ENCODE measurements around the gene NCF4. TPM values are rescaled to one million over a fixed set of nuclear protein-coding genes. Genes with fewer than 3 reads are reported as not detected.

The NCF4 gene
- total and polyA plus RNA-seq, 9 of the 15 experiments (the other 6 are each of a cell fraction or from before 2014, with no cell fraction given), result 0.04 to 0.95 (median 0.33) TPM

GRCh38 chr22:36830601-36831000, 30.2 kb upstream of the NCF4 start:
- Histone ChIP-seq H3K9me3 (replicated peaks; ENCODE audit: control insufficient read depth, insufficient read depth, low read depth, low read length) (no peaks in the 10 kb centered on the region), H3K4me2 (ENCODE audit: insufficient read depth, low read length) (no peak overlapping the region), H3K27me3 (ENCODE audit: control insufficient read depth in 2 of 2, insufficient read depth in 2 of 2, low read length in 2 of 2) (peaks cover 0 to 4% of the 10 kb centered on the region in 2 experiments; a peak in 1 of 5 replicates), H3K36me3 (ENCODE audit: control insufficient read depth, insufficient read depth, low read length) (no peaks in the 10 kb centered on the region), H2AFZ (ENCODE audit: low read depth, low read length) (no peak overlapping the region), H3K4me3 (no peak overlapping the region), H4K20me1 (replicated peaks; ENCODE audit: control insufficient read depth, insufficient read depth, low read length) (no peaks in the 10 kb centered on the region), H3K4me1 (replicated peaks in 1 of 2; ENCODE audit: control insufficient read depth in 2 of 2, insufficient read depth in 2 of 2, low read length in 2 of 2) (no peaks in the 10 kb centered on the region), H3K27ac (ENCODE audit: extremely low read depth, low read depth, low read length) (no peak overlapping the region), H3K9ac (ENCODE audit: insufficient read depth in 1 of 2, low read depth in 2 of 2, low read length in 2 of 2) (no peak overlapping the region), H3K79me2 (ENCODE audit: control insufficient read depth, insufficient read depth, low read length) (no peaks in the 10 kb centered on the region), H3K9me1 (ENCODE audit: control insufficient read depth, insufficient read depth, low read length) (no peaks in the 10 kb centered on the region)
- no TSS peak for BruUV-seq (replicated peaks)
- intact Hi-C loops (cut with micrococcal nuclease) (no loop called here), in situ Hi-C loops (cut with MboI) (no loop called here)
- ATAC-seq (no peak), DNase-seq (ENCODE audit: extremely low read depth in 1 of 4, low spot score in 3 of 4) (no peak), FAIRE-seq (no peak)
- TF ChIP-seq COPS2 (conservative IDR thresholded peaks at IDR 0.05) (no peak), RB1 (IDR thresholded peaks at IDR 0.05; ENCODE audit: low read depth) (no peak), MCM2 (IDR thresholded peaks at IDR 0.05; ENCODE audit: low read depth) (no peak), ZNF347 (CRISPR knock-in tag; IDR thresholded peaks at IDR 0.05; ENCODE audit: low read depth) (no peak), CBFB (CRISPR knock-in tag; IDR thresholded peaks at IDR 0.05) (no peak), SRSF3 (IDR thresholded peaks at IDR 0.05; ENCODE audit: insufficient read depth, low read length) (no peak), ATF2 (CRISPR knock-in tag; IDR thresholded peaks at IDR 0.05) (no peak), ZC3H4 (CRISPR knock-in tag; IDR thresholded peaks at IDR 0.05; ENCODE audit: borderline replicate concordance) (no peak), ZNF444 (CRISPR knock-in tag; IDR thresholded peaks at IDR 0.05) (no peak), ZBTB12 (CRISPR knock-in tag; IDR thresholded peaks at IDR 0.05) (no peak), NR1H2 (CRISPR knock-in tag; IDR thresholded peaks at IDR 0.05) (no peak), ZNF561 (CRISPR knock-in tag; conservative IDR thresholded peaks at IDR 0.05) (no peak), ZBED1 (IDR thresholded peaks at IDR 0.05) (no peak)
- POLR2A ChIA-PET, result no interaction called here
- WGBS (ENCODE audit: insufficient coverage, low coverage, missing lambda C conversion rate), result 0% methylated on average over 2 of the region's 2 CpGs
- CTCF ChIA-PET (ENCODE audit: low intra/inter-chr PET ratio), result no interaction called here

Measured in K562 (cell line).